Activated CD4-positive, alpha-beta T cell treated with anti-CD3 and anti-CD28 coated beads, Interleukin-2, amount 50 U/mL, for 48 hours (primary cell): ENCODE measurements around the gene PLA2G4B.

Experiments used
- DNase-seq, 2 experiments: peaks; one replicate each; pipeline ENCODE4 v3.0.0-alpha.2; 2020

PLA2G4B gene

GRCh38 chr15:41809121-41809520, 29.5 kb upstream of the PLA2G4B start:
- DNase-seq: no peak

- no peak for DNase-seq
Measured at GRCh38 chr15:41809526-41810220, 29.0 kb upstream of the PLA2G4B start.

- DNase-seq: no peak
Measured at GRCh38 chr15:41810651-41811431, 27.8 kb upstream of the PLA2G4B start.

GRCh38 chr15:41811432-41812195, 27.0 kb upstream of the PLA2G4B start:
- DNase-seq: peak; percentile 77 to 83

GRCh38 chr15:41812820-41813375, 25.7 kb upstream of the PLA2G4B start:
- DNase-seq: no peak

GRCh38 chr15:41813426-41813825, 25.2 kb upstream of the PLA2G4B start:
- no peak for DNase-seq

GRCh38 chr15:41814534-41814933, 24.1 kb upstream of the PLA2G4B start:
- DNase-seq: no peak

- no peak for DNase-seq
Measured at GRCh38 chr15:41816788-41817187, 21.9 kb upstream of the PLA2G4B start.

GRCh38 chr15:41817327-41817726, 21.3 kb upstream of the PLA2G4B start:
- no peak for DNase-seq

GRCh38 chr15:41817781-41818180, 20.9 kb upstream of the PLA2G4B start:
- DNase-seq: no peak

- no peak for DNase-seq
Measured at GRCh38 chr15:41819455-41820050, 19.1 kb upstream of the PLA2G4B start.

GRCh38 chr15:41820791-41821423, 17.7 kb upstream of the PLA2G4B start:
- DNase-seq: no peak

GRCh38 chr15:41821831-41822230, 16.8 kb upstream of the PLA2G4B start:
- no peak for DNase-seq

GRCh38 chr15:41822471-41822870, 16.2 kb upstream of the PLA2G4B start:
- DNase-seq: no peak

- DNase-seq: no peak
Measured at GRCh38 chr15:41822957-41823356, 15.7 kb upstream of the PLA2G4B start.

GRCh38 chr15:41823502-41823901, 15.1 kb upstream of the PLA2G4B start:
- DNase-seq: no peak

- DNase-seq: no peak
Measured at GRCh38 chr15:41824062-41824745, 14.4 kb upstream of the PLA2G4B start.

- no peak for DNase-seq
Measured at GRCh38 chr15:41825145-41825544, 13.5 kb upstream of the PLA2G4B start.

GRCh38 chr15:41825572-41826535, 12.8 kb upstream of the PLA2G4B start:
- DNase-seq: no peak

- peak; percentile 22 to 30 for DNase-seq
Measured at GRCh38 chr15:41827290-41827879, 11.3 kb upstream of the PLA2G4B start.
